Stimulated activated CD4-positive, alpha-beta T cell treated with anti-CD3 and anti-CD28 coated beads, Interleukin-15, amount 100 ng/mL, for 24 hours (primary cell): Measurements from ENCODE around the gene SPRTN.

ENCODE experiments used
- DNase-seq: peaks from one replicate; pipeline ENCODE4 v3.0.0-alpha.2; 2020

Gene SPRTN

GRCh38 chr1:231382426-231382825 lies 44.3 kb downstream of the SPRTN start:
- DNase-seq = no peak

- DNase-seq = no peak
Observed at GRCh38 chr1:231383159-231383860, 45.2 kb downstream of the SPRTN start.

GRCh38 chr1:231384696-231385415 lies 46.8 kb downstream of the SPRTN start:
- DNase-seq = no peak

- no peak for DNase-seq
Observed at GRCh38 chr1:231385416-231385748, 47.3 kb downstream of the SPRTN start.

- DNase-seq = no peak
Observed at GRCh38 chr1:231386466-231386865, 48.4 kb downstream of the SPRTN start.

GRCh38 chr1:231387770-231388669 lies 49.9 kb downstream of the SPRTN start:
- no peak for DNase-seq

- DNase-seq = peak; percentile 19
Observed at GRCh38 chr1:231390071-231390470, 52.0 kb downstream of the SPRTN start.

- DNase-seq = no peak
Observed at GRCh38 chr1:231392389-231393131, 54.5 kb downstream of the SPRTN start.

- no peak for DNase-seq
Observed at GRCh38 chr1:231393668-231394067, 55.6 kb downstream of the SPRTN start.

- no peak for DNase-seq
Observed at GRCh38 chr1:231395076-231395997, 57.2 kb downstream of the SPRTN start.

GRCh38 chr1:231395998-231396390 lies 57.9 kb downstream of the SPRTN start:
- DNase-seq = no peak

GRCh38 chr1:231396643-231397042 lies 58.5 kb downstream of the SPRTN start:
- no peak for DNase-seq

- no peak for DNase-seq
Observed at GRCh38 chr1:231397886-231398671, 60.0 kb downstream of the SPRTN start.

- DNase-seq = no peak
Observed at GRCh38 chr1:231401478-231401877, 63.4 kb downstream of the SPRTN start.

GRCh38 chr1:231404318-231404717 lies 66.2 kb downstream of the SPRTN start:
- DNase-seq = no peak
